SK-N-SH (cell line): ENCODE data around the gene NRTN.

ENCODE experiments used
- CTCF ChIP-seq: fragments of 200-600 bp; sonication (generic); IDR thresholded peaks from 2 replicates; pipeline ENCODE4 v1.6.1; 2017; ENCODE audit warnings: antibody characterized with exemption, mild to moderate bottlenecking, moderate library complexity
- FOXM1 ChIP-seq: IDR thresholded peaks from 2 replicates; pipeline ENCODE4 v1.4.0; 2012; ENCODE audit warnings: low read depth, mild to moderate bottlenecking
- JUND ChIP-seq: IDR thresholded peaks from 2 replicates; pipeline ENCODE4 v1.4.0; 2012
- MXI1 ChIP-seq: IDR thresholded peaks from 2 replicates; pipeline ENCODE4 v1.6.1; 2012; ENCODE audit warnings: mild to moderate bottlenecking, low read depth, low read length, improper control_type of control experiment
- NRF1 ChIP-seq: IDR thresholded peaks from 2 replicates; pipeline ENCODE4 v1.6.1; 2012; ENCODE audit warnings: low read depth, mild to moderate bottlenecking, low read length
- POLR2AphosphoS5 ChIP-seq: IDR thresholded peaks from 2 replicates; pipeline ENCODE4 v1.6.1; 2012; ENCODE audit warnings: low read depth, low read length
- TAF1 ChIP-seq: IDR thresholded peaks from 2 replicates; pipeline ENCODE4 v1.6.1; 2012; ENCODE audit warnings: low read depth, mild to moderate bottlenecking, low read length, moderate library complexity, borderline replicate concordance
- TF ChIP-seq, protein P1 (sequence below): IDR thresholded peaks from 2 replicates; pipeline ENCODE4 v1.4.0; 2012; ENCODE audit warnings: low read depth

- TF ChIP-seq NRF1, result no peak
- TF ChIP-seq CTCF, result no peak
- no peak for TF ChIP-seq POLR2AphosphoS5
- TF ChIP-seq, protein P1, sequence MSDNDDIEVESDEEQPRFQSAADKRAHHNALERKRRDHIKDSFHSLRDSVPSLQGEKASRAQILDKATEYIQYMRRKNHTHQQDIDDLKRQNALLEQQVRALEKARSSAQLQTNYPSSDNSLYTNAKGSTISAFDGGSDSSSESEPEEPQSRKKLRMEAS, result no peak
- no peak for TF ChIP-seq TAF1
- TF ChIP-seq MXI1, result no peak
- TF ChIP-seq JUND, result no peak
- no peak for TF ChIP-seq FOXM1
These were observed 29.1 kb upstream of the NRTN start for GRCh38 chr19:5775668-5776309.
